WTC11 (cell line): ENCODE data around the gene NSUN4. TPM values are rescaled to one million over a fixed set of nuclear protein-coding genes. Genes with fewer than 3 reads are reported as not detected.

Experiments
- ATAC-seq: fragments of 200-7000 bp; cut with Tn5 transposase; 2 replicates; pipeline ENCODE4 v1.10.0; 2021; ENCODE audit warnings: mild to moderate bottlenecking, moderate library complexity
- CTCF ChIA-PET: fragments of 300-600 bp; sonication (Branson Sonifier 250); formaldehyde crosslinking; loops from one replicate; lab custom pipeline; 2021; ENCODE audit warnings: antibody characterized with exemption; lab: Charles Lee
- POLR2A ChIA-PET: fragments of 350-600 bp; sonication (Branson Sonifier 250); formaldehyde crosslinking; loops from one replicate; lab custom pipeline; 2021; ENCODE audit warnings: antibody characterized with exemption; lab: Charles Lee
- DNase-seq: peaks from one replicate; pipeline ENCODE4 v3.0.0; 2021; ENCODE audit warnings: low spot score
- H3K27ac Mint-ChIP-seq: 2 replicates; pipeline ENCODE4 v1.8.0; 2021; ENCODE audit warnings: mixed read lengths
- H3K27me3 Mint-ChIP-seq: 2 replicates; pipeline ENCODE4 v1.8.0; 2021; ENCODE audit warnings: low read depth, mild to moderate bottlenecking, moderate library complexity, mixed read lengths
- H3K36me3 Mint-ChIP-seq: 2 replicates; pipeline ENCODE4 v1.8.0; 2021; ENCODE audit warnings: mixed read lengths
- H3K4me1 Mint-ChIP-seq: 2 replicates; pipeline ENCODE4 v1.8.0; 2022; ENCODE audit warnings: mixed read lengths
- H3K4me3 Mint-ChIP-seq: 2 replicates; pipeline ENCODE4 v1.8.0; 2021; ENCODE audit warnings: mild to moderate bottlenecking, moderate library complexity, mixed read lengths
- H3K9me3 Mint-ChIP-seq: 2 replicates; pipeline ENCODE4 v1.8.0; 2021; ENCODE audit warnings: mixed read lengths
- ARID4B ChIP-seq: sonication (generic); formaldehyde crosslinking; IDR thresholded peaks from 2 replicates; pipeline ENCODE4 v1.8.0; 2023; ENCODE audit warnings: missing genetic modification reagents, mild to moderate bottlenecking, borderline replicate concordance
- ATF6 ChIP-seq: sonication (generic); formaldehyde crosslinking; IDR thresholded peaks from 2 replicates; pipeline ENCODE4 v1.8.1; 2023; ENCODE audit warnings: mild to moderate bottlenecking, missing genetic modification reagents
- CREB1 ChIP-seq: sonication (generic); formaldehyde crosslinking; IDR thresholded peaks from 2 replicates; pipeline ENCODE4 v1.8.0; 2023; ENCODE audit warnings: mild to moderate bottlenecking, missing genetic modification reagents
- CREM ChIP-seq: sonication (generic); formaldehyde crosslinking; IDR thresholded peaks from 2 replicates; pipeline ENCODE4 v1.8.1; 2022; ENCODE audit warnings: mild to moderate bottlenecking, missing genetic modification reagents, moderate library complexity
- FOXJ3 ChIP-seq: sonication (generic); formaldehyde crosslinking; IDR thresholded peaks from 2 replicates; pipeline ENCODE4 v1.9.0; 2021; ENCODE audit warnings: missing genetic modification reagents, mild to moderate bottlenecking, borderline replicate concordance
- FOXP1 ChIP-seq: sonication (generic); formaldehyde crosslinking; IDR thresholded peaks from 2 replicates; pipeline ENCODE4 v1.8.0; 2022; ENCODE audit warnings: missing genetic modification reagents, mild to moderate bottlenecking, moderate library complexity, borderline replicate concordance
- HMGXB4 ChIP-seq: sonication (generic); formaldehyde crosslinking; IDR thresholded peaks from 2 replicates; pipeline ENCODE4 v1.8.1; 2023; ENCODE audit warnings: mild to moderate bottlenecking, moderate library complexity, missing genetic modification reagents
- IRF1 ChIP-seq: sonication (generic); formaldehyde crosslinking; IDR thresholded peaks from 2 replicates; pipeline ENCODE4 v1.8.0; 2023; ENCODE audit warnings: missing genetic modification reagents
- NFATC4 ChIP-seq: fragments of 250-450 bp; sonication (Bioruptor Pico); IDR thresholded peaks from 2 replicates; pipeline ENCODE4 v1.9.0; 2021; ENCODE audit warnings: mild to moderate bottlenecking
- NFE2L1 ChIP-seq: sonication (generic); formaldehyde crosslinking; IDR thresholded peaks from 2 replicates; pipeline ENCODE4 v1.8.1; 2023; ENCODE audit warnings: missing genetic modification reagents
- OVOL2 ChIP-seq: fragments of 250-450 bp; sonication (Bioruptor Pico); IDR thresholded peaks from 2 replicates; pipeline ENCODE4 v1.9.0; 2021; ENCODE audit warnings: mild to moderate bottlenecking, borderline replicate concordance
- SOX15 ChIP-seq: fragments of 250-450 bp; sonication (Bioruptor Pico); IDR thresholded peaks from 2 replicates; pipeline ENCODE4 v1.9.0; 2021; ENCODE audit warnings: mild to moderate bottlenecking
- TEAD1 ChIP-seq: sonication (generic); formaldehyde crosslinking; IDR thresholded peaks from 2 replicates; pipeline ENCODE4 v1.8.0; 2022; ENCODE audit warnings: mild to moderate bottlenecking, missing genetic modification reagents
- ZBTB21 ChIP-seq: sonication (generic); formaldehyde crosslinking; IDR thresholded peaks from 2 replicates; pipeline ENCODE4 v1.8.1; 2023; ENCODE audit warnings: mild to moderate bottlenecking, missing genetic modification reagents, borderline replicate concordance
- ZNF232 ChIP-seq: sonication (generic); formaldehyde crosslinking; IDR thresholded peaks from 2 replicates; pipeline ENCODE4 v1.8.0; 2022; ENCODE audit warnings: mild to moderate bottlenecking, missing genetic modification reagents
- ZNF281 ChIP-seq: sonication (generic); formaldehyde crosslinking; IDR thresholded peaks from 2 replicates; pipeline ENCODE4 v1.8.0; 2023; ENCODE audit warnings: mild to moderate bottlenecking, missing genetic modification reagents
- ZSCAN18 ChIP-seq: fragments of 250-450 bp; sonication (Bioruptor Pico); IDR thresholded peaks from 2 replicates; pipeline ENCODE4 v2.1.2; 2022; ENCODE audit warnings: mild to moderate bottlenecking, moderate library complexity
- total RNA-seq: library from RNA; stranded (reverse); gene quantifications from 3 replicates; pipeline ENCODE4 v1.2.3, GENCODE V29; 2021

NSUN4 gene
- total RNA-seq, 1 experiment from 2014 or later, result 22.6 TPM

- DNase-seq (no peak), ATAC-seq (no peak)
- H3K27me3 Mint-ChIP-seq, result no peaks in the 10 kb centered on the region
- no peaks in the 10 kb centered on the region for H3K9me3 Mint-ChIP-seq
- H3K4me1 Mint-ChIP-seq, result peaks cover 32% of the 10 kb centered on the region
- H3K4me3 Mint-ChIP-seq, result peak overlapping the region; percentile 2; the same call in 1 of the 2 replicates
- H3K27ac Mint-ChIP-seq, result peak overlapping the region; percentile 21
- TF ChIP-seq CREB1 (no peak), FOXP1 (no peak)
- TF ChIP-seq, all 79 proteins: peak for 0
- POLR2A ChIA-PET, result no interaction called here
- CTCF ChIA-PET, result interaction anchor here (0.7 to 1.6 kb wide), 2 partner anchors 43 to 50 kb away, joined by 3 to 4 read pairs; no protein-coding TSS in a partner anchor
- peaks cover 31% of the 10 kb centered on the region for H3K36me3 Mint-ChIP-seq
These were observed 42.2 kb upstream of the NSUN4 start for GRCh38 chr1:46298387-46298786.

GRCh38 chr1:46300673-46301405, 39.8 kb upstream of the NSUN4 start:
- Mint-ChIP-seq H3K4me3 (peak overlapping the region; percentile 100), H3K27ac (peak overlapping the region; percentile 67), H3K27me3 (no peaks in the 10 kb centered on the region), H3K4me1 (peaks cover 39% of the 10 kb centered on the region), H3K9me3 (no peaks in the 10 kb centered on the region), H3K36me3 (peaks cover 28% of the 10 kb centered on the region)
- POLR2A ChIA-PET, result interaction anchor here (1.1 kb wide), 1 partner anchor 17 kb away, joined by 3 read pairs; no protein-coding TSS in a partner anchor
- ATAC-seq (no peak), DNase-seq (no peak)
- CTCF ChIA-PET, result interaction anchor here (0.6 to 1.1 kb wide), 4 partner anchors 11 to 47 kb away, joined by 3 to 6 read pairs (median 4); no protein-coding TSS in a partner anchor
- TF ChIP-seq FOXJ3 (CRISPR knock-in tag) (no peak), TEAD1 (no peak), ZSCAN18 (no peak), ZNF232 (CRISPR knock-in tag) (no peak), OVOL2 (CRISPR knock-in tag) (no peak), CREM (CRISPR knock-in tag) (no peak), SOX15 (CRISPR knock-in tag) (no peak), ATF6 (CRISPR knock-in tag) (no peak), NFE2L1 (CRISPR knock-in tag) (no peak), ZNF281 (no peak), IRF1 (CRISPR knock-in tag) (no peak), NFATC4 (no peak), HMGXB4 (no peak), ZBTB21 (no peak), ARID4B (CRISPR knock-in tag) (no peak), CREB1 (no peak)
